Measurements from ENCODE around the gene COPZ1.

DNA sequence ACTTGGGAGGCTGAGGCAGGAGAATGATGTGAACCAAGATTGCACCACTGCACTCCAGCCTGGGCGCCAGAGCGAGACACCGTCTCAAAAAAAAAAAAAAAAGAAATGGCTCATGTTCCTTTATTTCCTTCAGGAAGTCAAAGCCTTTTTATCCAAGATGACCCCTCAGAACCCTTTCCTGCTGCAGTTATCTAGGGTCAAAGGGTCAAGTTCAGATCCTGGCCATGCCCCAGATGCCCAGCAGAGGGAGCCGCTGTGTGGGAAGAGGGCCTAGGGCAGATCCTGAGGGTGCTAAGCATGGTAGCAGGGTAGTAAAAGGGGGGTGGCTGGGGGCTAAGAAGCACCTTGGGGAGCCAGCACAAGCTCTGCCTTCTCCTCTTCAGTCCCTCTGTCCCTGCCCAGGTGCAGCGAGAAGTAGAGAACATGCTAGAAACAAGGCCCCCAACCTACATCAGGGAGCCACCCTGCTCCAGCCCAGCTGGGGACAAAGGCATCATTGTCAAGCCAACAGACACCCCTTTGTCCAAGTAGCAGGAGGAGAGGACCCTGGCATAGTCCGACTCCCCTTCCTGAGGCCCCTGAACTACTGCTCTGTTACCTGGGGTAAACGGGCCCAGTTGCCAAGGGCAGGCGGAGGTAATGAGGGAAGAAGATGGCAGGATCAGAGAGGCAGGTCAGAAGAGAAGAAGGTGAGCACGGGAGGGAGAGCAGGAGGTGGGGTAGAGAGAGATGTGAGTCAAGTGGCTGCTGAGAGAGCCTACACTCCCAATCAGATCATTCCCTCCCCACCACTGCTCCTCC is 30.6 kb upstream of the COPZ1 start:
- no peak for TF ChIP-seq POLR2AphosphoS5 (IDR thresholded peaks at IDR 0.05; ENCODE audit: low read depth, low read length)
- TF ChIP-seq, protein P1, sequence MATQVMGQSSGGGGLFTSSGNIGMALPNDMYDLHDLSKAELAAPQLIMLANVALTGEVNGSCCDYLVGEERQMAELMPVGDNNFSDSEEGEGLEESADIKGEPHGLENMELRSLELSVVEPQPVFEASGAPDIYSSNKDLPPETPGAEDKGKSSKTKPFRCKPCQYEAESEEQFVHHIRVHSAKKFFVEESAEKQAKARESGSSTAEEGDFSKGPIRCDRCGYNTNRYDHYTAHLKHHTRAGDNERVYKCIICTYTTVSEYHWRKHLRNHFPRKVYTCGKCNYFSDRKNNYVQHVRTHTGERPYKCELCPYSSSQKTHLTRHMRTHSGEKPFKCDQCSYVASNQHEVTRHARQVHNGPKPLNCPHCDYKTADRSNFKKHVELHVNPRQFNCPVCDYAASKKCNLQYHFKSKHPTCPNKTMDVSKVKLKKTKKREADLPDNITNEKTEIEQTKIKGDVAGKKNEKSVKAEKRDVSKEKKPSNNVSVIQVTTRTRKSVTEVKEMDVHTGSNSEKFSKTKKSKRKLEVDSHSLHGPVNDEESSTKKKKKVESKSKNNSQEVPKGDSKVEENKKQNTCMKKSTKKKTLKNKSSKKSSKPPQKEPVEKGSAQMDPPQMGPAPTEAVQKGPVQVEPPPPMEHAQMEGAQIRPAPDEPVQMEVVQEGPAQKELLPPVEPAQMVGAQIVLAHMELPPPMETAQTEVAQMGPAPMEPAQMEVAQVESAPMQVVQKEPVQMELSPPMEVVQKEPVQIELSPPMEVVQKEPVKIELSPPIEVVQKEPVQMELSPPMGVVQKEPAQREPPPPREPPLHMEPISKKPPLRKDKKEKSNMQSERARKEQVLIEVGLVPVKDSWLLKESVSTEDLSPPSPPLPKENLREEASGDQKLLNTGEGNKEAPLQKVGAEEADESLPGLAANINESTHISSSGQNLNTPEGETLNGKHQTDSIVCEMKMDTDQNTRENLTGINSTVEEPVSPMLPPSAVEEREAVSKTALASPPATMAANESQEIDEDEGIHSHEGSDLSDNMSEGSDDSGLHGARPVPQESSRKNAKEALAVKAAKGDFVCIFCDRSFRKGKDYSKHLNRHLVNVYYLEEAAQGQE (IDR thresholded peaks at IDR 0.05; ENCODE audit: insufficient read depth in 1 of 2, low read depth in 2 of 2, low read length in 2 of 2), result no peak
- no peak for TF ChIP-seq TAF1 (IDR thresholded peaks at IDR 0.05; ENCODE audit: borderline replicate concordance, insufficient read depth, low read length)
- TF ChIP-seq SIN3A (IDR thresholded peaks at IDR 0.05; ENCODE audit: borderline replicate concordance, insufficient read depth, low read length), result no peak
- no peak for TF ChIP-seq FOXP2 (optimal IDR thresholded peaks at IDR 0.05; ENCODE audit: borderline replicate concordance, extremely low read depth, extremely low read length, insufficient read depth)

All from PFSK-1 (cell line).